Upper lobe of right lung (tissue), 1 donor: ENCODE measurements around the gene NISCH. TPM values are rescaled to one million over a fixed set of nuclear protein-coding genes. Genes with fewer than 3 reads are reported as not detected.
A peak's percentile ranks its signal among the peaks of the same experiment; 100 is the strongest.

ENCODE experiments used
- ATAC-seq: fragments of 200-7000 bp; cut with Tn5 transposase; one replicate; pipeline ENCODE4 v1.9.1; 2020; ENCODE audit warnings: mild to moderate bottlenecking, moderate library complexity
- DNase-seq: peaks from one replicate; pipeline ENCODE4 v3.0.0-alpha.2; 2020
- H3K27ac ChIP-seq: fragments of 200-600 bp; one replicate; pipeline ENCODE4 v1.8.0; 2022
- H3K27me3 ChIP-seq: fragments of 200-600 bp; one replicate; pipeline ENCODE4 v1.8.0; 2022; ENCODE audit warnings: mild to moderate bottlenecking
- H3K36me3 ChIP-seq: fragments of 200-600 bp; one replicate; pipeline ENCODE4 v1.8.0; 2022
- H3K4me1 ChIP-seq: fragments of 200-600 bp; one replicate; pipeline ENCODE4 v1.8.0; 2022
- H3K4me3 ChIP-seq: fragments of 200-600 bp; one replicate; pipeline ENCODE4 v1.8.0; 2022; ENCODE audit warnings: mild to moderate bottlenecking
- H3K9me3 ChIP-seq: fragments of 200-600 bp; one replicate; pipeline ENCODE4 v1.8.0; 2022
- intact Hi-C: fragments of 100-400 bp; cut with DNase I; formaldehyde crosslinking; loops from one replicate; pipeline ENCODE4 v1.11.0; 2022
- total RNA-seq: library from RNA; stranded (reverse); fragmentation: NEBNext Ultra II Directional; extraction: Animal tissue kit (Norgen Biotek cat#: 25700); gene quantifications from one replicate; pipeline ENCODE4 v1.2.1, GENCODE V29; 2021
- TF ChIP-seq, protein P1 (sequence below): fragments of 200-600 bp; IDR thresholded peaks from one replicate; pipeline ENCODE4 v1.8.0; 2022; ENCODE audit warnings: antibody characterized with exemption
- donor health status: DM: no; HTN: yes; CAD: no; lungs with severe emphysema.

The NISCH gene
- total RNA-seq, 1 donor from 2014 or later: 94.6 TPM

DNA sequence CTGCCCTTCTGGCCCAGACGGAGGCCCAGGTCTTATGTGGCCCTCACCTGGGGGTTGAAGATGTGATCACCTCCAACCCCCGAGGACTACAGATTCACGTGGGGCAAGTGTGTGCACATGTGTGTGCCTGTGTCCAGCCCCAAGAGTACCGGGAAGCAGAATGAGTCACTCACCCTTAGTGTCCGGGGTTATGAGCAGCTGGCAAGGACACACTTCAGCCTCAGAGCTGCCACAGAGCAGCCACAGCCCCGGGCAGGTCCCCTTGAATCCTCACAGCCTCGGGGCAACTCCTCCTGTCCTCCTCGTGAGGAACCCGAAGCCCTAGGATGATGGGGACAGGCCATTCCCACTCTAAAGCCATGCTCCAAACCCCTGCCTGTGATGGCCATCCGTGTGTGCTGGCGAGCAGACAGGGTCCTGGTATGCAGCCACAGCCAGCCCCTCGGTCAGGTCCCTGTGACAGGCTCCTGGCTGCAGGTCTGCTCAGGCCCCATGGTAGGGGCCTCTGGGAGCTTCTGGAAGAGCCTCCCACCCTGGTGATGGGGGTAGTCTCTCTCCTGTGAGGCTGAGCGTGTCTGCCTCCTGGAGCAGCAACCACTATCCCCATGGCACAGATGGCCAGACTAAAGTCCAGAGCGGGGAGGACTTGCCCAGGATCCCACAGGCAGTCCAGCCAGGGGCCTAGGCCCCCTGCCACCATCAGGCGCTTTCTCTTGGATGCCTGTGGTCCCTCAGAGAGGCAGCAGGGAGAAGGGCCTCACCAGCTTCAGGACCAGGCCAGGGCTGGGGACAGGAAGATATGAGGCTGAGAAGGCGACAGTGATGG, 40.6 kb downstream of the NISCH start:
- H3K4me3 ChIP-seq: peak overlapping the region; percentile 49
- TF ChIP-seq, protein P1, sequence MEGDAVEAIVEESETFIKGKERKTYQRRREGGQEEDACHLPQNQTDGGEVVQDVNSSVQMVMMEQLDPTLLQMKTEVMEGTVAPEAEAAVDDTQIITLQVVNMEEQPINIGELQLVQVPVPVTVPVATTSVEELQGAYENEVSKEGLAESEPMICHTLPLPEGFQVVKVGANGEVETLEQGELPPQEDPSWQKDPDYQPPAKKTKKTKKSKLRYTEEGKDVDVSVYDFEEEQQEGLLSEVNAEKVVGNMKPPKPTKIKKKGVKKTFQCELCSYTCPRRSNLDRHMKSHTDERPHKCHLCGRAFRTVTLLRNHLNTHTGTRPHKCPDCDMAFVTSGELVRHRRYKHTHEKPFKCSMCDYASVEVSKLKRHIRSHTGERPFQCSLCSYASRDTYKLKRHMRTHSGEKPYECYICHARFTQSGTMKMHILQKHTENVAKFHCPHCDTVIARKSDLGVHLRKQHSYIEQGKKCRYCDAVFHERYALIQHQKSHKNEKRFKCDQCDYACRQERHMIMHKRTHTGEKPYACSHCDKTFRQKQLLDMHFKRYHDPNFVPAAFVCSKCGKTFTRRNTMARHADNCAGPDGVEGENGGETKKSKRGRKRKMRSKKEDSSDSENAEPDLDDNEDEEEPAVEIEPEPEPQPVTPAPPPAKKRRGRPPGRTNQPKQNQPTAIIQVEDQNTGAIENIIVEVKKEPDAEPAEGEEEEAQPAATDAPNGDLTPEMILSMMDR: no peak
- H3K9me3 ChIP-seq: no peaks in the 10 kb centered on the region
- peaks cover 23% of the 10 kb centered on the region for H3K36me3 ChIP-seq
- no peaks in the 10 kb centered on the region for H3K27me3 ChIP-seq
- intact Hi-C loops: no loop called here
- ATAC-seq: peak; percentile 32
- no peak for DNase-seq
- H3K4me1 ChIP-seq: peaks cover 34% of the 10 kb centered on the region
- peak overlapping the region; percentile 85 for H3K27ac ChIP-seq

DNA sequence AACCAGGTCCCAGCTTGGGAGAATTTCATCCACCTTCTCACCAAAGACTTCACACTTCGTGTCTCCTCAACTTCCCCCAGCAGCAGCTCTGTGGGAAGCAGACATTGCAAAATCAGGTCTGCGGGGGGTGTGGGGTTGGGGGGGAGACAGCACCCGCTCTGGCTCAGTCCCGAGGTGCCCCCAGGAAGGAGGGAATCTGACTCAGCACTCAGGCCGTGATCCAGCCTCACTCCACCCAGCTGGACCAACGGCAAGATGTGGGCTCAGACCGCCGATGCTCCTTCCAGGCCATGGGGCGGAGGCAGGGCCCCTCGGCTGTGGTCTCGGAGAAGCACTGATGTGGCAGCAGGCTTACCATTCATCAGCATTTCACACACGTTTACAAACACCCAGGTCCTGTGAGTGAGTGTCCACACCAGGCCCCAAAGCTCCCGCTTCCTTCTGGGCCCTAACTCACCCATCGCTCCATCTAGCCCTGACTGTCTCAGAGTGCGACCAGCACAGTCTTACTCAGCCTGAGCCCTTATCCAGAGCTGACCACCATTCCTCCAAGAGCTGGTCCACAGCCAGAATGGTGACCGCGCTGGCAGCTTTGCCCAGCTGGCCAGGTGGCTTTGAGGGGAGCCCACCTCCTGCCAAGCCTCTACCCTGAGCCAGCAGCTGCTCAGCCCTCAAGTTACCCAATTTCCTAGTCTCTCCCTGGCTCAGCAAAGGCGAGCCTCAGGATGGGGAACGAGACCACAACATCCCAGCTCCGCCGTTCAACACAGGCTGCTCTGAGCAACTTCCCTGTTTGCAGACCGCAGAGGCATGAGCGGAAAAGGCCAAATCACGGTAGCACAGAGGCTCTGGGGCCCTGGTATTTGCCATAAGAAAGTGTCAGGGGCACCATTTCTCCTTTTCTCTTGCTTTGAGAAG, 43.0 kb downstream of the NISCH start:
- DNase-seq: peak; percentile 79
- Histone ChIP-seq H3K4me3 (no peak overlapping the region), H3K36me3 (no peaks in the 10 kb centered on the region), H3K9me3 (no peaks in the 10 kb centered on the region), H3K4me1 (peaks cover 22% of the 10 kb centered on the region), H3K27me3 (no peaks in the 10 kb centered on the region), H3K27ac (no peak overlapping the region)
- ATAC-seq: peak; percentile 78
- TF ChIP-seq, protein P1: no peak
- intact Hi-C loops: no loop called here

DNA sequence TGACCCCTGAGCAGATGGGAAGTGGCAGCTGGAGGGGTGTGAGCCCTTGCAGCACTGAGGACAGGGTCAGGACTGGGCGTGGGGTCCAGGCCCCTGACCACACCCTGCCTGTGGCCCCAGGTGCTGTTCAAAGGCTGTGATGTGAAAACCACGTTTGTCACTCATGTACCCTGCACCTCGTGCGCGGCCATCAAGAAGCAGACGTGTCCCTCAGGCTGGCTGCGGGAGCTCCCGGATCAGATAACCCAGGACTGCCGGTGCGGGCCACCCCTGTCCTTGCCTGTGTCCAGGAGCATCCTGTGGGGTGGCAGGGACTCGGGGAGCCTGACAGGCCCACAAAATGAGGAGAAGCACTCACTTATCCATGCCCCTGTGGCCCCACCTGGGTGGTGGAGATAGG, 45.6 kb downstream of the NISCH start:
- ATAC-seq (no peak), DNase-seq (no peak)
- H3K4me3 ChIP-seq: no peak overlapping the region
- no peaks in the 10 kb centered on the region for H3K36me3 ChIP-seq
- H3K9me3 ChIP-seq: no peaks in the 10 kb centered on the region
- intact Hi-C loops: no loop called here
- peaks cover 10% of the 10 kb centered on the region for H3K4me1 ChIP-seq
- H3K27ac ChIP-seq: no peak overlapping the region
- H3K27me3 ChIP-seq: no peaks in the 10 kb centered on the region
- TF ChIP-seq, protein P1: no peak

DNA sequence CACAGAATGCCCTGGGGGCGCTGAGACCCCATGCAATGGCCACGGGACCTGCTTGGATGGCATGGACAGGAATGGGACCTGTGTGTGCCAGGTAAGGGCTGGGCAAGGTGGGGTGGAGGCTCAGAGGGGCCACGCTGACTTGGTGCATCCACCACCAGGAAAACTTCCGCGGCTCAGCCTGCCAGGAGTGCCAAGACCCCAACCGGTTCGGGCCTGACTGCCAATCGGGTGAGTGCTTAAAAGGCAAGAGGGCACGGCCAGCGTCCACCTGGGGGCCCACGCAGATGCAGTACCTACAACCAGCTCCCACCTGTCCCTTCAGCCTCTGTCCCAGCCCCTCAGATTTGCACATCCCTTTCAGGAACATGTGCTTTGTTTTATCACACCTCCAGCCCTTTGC, 46.6 kb downstream of the NISCH start:
- Histone ChIP-seq H3K4me1 (peaks cover 10% of the 10 kb centered on the region), H3K27me3 (no peaks in the 10 kb centered on the region), H3K27ac (no peak overlapping the region), H3K36me3 (no peaks in the 10 kb centered on the region), H3K4me3 (no peak overlapping the region), H3K9me3 (no peaks in the 10 kb centered on the region)
- ATAC-seq (no peak), DNase-seq (no peak)
- intact Hi-C loops: no loop called here
- TF ChIP-seq, protein P1: no peak

DNA sequence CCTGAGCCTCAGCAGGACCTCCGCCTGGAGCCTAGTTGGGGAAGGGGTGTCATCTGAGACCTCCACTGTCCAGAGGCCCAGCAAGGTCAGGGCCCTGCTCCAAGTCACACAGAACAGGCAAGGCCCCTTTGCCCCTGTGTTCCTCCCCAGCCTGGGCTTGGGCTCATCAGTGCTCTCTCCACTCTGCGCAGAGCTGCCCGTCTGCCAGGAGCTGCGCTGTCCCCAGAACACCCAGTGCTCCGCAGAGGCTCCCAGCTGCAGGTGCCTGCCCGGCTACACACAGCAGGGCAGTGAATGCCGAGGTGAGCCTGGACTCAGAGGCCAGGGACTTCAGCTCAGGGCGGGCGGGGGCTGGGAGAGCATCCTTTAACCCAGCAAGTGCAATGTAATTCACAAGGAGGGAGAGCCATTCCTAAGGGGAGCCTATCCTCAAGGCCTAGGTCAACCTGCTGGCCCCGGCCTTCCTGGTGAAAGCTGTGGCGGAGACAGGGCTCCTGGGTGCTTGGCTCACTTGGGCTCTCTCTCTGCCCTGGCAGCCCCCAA, 47.5 kb downstream of the NISCH start:
- no peaks in the 10 kb centered on the region for H3K36me3 ChIP-seq
- H3K4me3 ChIP-seq: no peak overlapping the region
- H3K27me3 ChIP-seq: no peaks in the 10 kb centered on the region
- H3K9me3 ChIP-seq: no peaks in the 10 kb centered on the region
- TF ChIP-seq, protein P1: no peak
- peaks cover 6% of the 10 kb centered on the region for H3K4me1 ChIP-seq
- H3K27ac ChIP-seq: no peak overlapping the region
- intact Hi-C loops: no loop called here
- DNase-seq (no peak), ATAC-seq (no peak)
